ENCODE results near the gene PCNX4.

The PCNX4 gene

GRCh38 chr14:60174352-60175254, 82.9 kb downstream of the PCNX4 start:
- no peak for DNase-seq (ENCODE audit: low read depth in 2 of 2)

- no peak for DNase-seq (ENCODE audit: low read depth in 2 of 2)
Observed at GRCh38 chr14:60175255-60175902, 83.7 kb downstream of the PCNX4 start.

GRCh38 chr14:60178164-60178563, 86.4 kb downstream of the PCNX4 start:
- DNase-seq (ENCODE audit: low read depth in 2 of 2): no peak

- DNase-seq (ENCODE audit: low read depth in 2 of 2): no peak
Observed at GRCh38 chr14:60178820-60179219, 87.1 kb downstream of the PCNX4 start.

- DNase-seq (ENCODE audit: low read depth in 2 of 2): no peak
Observed at GRCh38 chr14:60179431-60179869, 87.7 kb downstream of the PCNX4 start.

- no peak for DNase-seq (ENCODE audit: low read depth in 2 of 2)
Observed at GRCh38 chr14:60183138-60183537, 91.4 kb downstream of the PCNX4 start.

- no peak for DNase-seq (ENCODE audit: low read depth in 2 of 2)
Observed at GRCh38 chr14:60183741-60184140, 92.0 kb downstream of the PCNX4 start.

- no peak for DNase-seq (ENCODE audit: low read depth in 2 of 2)
Observed at GRCh38 chr14:60184146-60184904, 92.6 kb downstream of the PCNX4 start.

- no peak for DNase-seq (ENCODE audit: low read depth in 2 of 2)
Observed at GRCh38 chr14:60184905-60185555, 93.3 kb downstream of the PCNX4 start.

GRCh38 chr14:60188115-60188514, 96.4 kb downstream of the PCNX4 start:
- no peak for DNase-seq (ENCODE audit: low read depth in 2 of 2)

- no peak for DNase-seq (ENCODE audit: low read depth in 2 of 2)
Observed at GRCh38 chr14:60188696-60189095, 97.0 kb downstream of the PCNX4 start.

- DNase-seq (ENCODE audit: low read depth in 2 of 2): no peak
Observed at GRCh38 chr14:60189923-60190840, 98.5 kb downstream of the PCNX4 start.

GRCh38 chr14:60195179-60195810, 103.6 kb downstream of the PCNX4 start:
- no peak for DNase-seq (ENCODE audit: low read depth in 2 of 2)

GRCh38 chr14:60196291-60196690, 104.6 kb downstream of the PCNX4 start:
- DNase-seq (ENCODE audit: low read depth in 2 of 2): no peak

GRCh38 chr14:60197629-60198303, 106.0 kb downstream of the PCNX4 start:
- no peak for DNase-seq (ENCODE audit: low read depth in 2 of 2)

- no peak for DNase-seq (ENCODE audit: low read depth in 2 of 2)
Observed at GRCh38 chr14:60199321-60199720, 107.6 kb downstream of the PCNX4 start.

- no peak for DNase-seq (ENCODE audit: low read depth in 2 of 2)
Observed at GRCh38 chr14:60204104-60204842, 112.5 kb downstream of the PCNX4 start.

GRCh38 chr14:60204843-60205774, 113.4 kb downstream of the PCNX4 start:
- no peak for DNase-seq (ENCODE audit: low read depth in 2 of 2)

All from stimulated activated CD8-positive, alpha-beta memory T cell treated with anti-CD3 and anti-CD28 coated beads, Interleukin-15, amount 100 ng/mL, for 48 hours (primary cell).